GM08714 (cell line): ENCODE data around the gene PIAS1.

Experiments used
- H3K4me3 ChIP-seq: fragments of 200-500 bp; sonication (Bioruptor generic); 2 replicates; pipeline ENCODE4 v1.5.1; 2014; ENCODE audit warnings: mild to moderate bottlenecking, low read length, inconsistent platforms
- ZNF274 ChIP-seq: IDR thresholded peaks from 2 replicates; pipeline ENCODE4 v1.6.1; 2012; ENCODE audit warnings: mild to moderate bottlenecking, low read depth, low read length

Gene PIAS1

GRCh38 chr15:68073576-68074288 is 19.6 kb downstream of the PIAS1 start:
- no peak overlapping the region for H3K4me3 ChIP-seq
- no peak for TF ChIP-seq ZNF274

GRCh38 chr15:68075764-68076385 is 21.8 kb downstream of the PIAS1 start:
- TF ChIP-seq ZNF274 = no peak
- no peak overlapping the region for H3K4me3 ChIP-seq

- no peak overlapping the region for H3K4me3 ChIP-seq
- no peak for TF ChIP-seq ZNF274
Observed at GRCh38 chr15:68078365-68078764, 24.2 kb downstream of the PIAS1 start.

DNA sequence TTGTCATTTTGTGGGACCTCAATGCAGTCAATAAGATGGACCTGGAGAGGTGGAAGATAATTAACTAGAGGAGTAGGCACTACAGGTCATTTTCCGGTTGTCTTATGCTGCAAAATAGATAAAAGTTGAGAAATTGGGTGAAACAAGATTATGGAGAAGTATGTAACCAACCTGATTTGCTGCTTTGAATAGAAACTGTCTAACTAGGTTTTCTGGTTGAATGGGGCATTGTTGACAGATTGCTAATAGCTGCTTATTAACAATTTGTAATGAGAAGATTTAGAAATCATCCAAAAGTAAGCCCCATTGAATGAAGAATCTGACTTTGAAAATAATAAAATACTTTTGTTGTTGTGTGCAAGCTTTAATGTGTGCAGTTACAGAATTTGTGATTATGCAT is 26.2 kb downstream of the PIAS1 start:
- H3K4me3 ChIP-seq = no peak overlapping the region
- TF ChIP-seq ZNF274 = no peak

- TF ChIP-seq ZNF274 = no peak
Observed at GRCh38 chr15:68080783-68081182, 26.7 kb downstream of the PIAS1 start.

DNA sequence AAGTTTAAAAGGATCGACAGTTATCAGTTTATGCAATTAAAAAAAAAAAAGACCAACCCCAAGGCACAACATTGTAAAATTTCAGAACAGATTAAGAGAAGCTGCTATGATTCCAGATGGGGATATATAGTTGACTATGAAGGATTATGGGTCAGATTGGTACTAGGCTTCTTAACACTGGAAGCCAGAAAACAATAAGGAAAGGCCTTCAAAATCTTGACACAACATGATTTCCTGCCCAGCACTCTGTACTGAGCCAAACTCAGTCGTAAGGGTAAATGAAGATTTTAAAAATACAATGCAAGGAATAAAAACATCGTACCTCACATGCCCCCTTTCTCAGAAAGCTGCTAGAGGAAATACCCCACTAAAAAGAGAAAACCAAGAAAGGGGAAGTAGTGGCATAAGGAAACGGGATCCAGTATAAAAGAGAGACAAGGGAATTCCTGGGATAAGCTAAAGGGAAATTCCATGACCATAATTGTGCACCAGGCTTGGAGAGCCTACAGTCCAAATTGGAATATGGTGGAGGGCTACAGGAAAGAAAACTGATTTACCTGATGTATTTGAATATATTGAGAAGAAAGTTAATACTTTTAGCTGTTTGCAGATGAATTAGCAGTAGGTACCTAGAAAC is 27.9 kb downstream of the PIAS1 start:
- H3K4me3 ChIP-seq = no peak overlapping the region
- no peak for TF ChIP-seq ZNF274

More at GRCh38 chr15:68080783-68081182, 26.7 kb downstream of the PIAS1 start:
- no peak overlapping the region for H3K4me3 ChIP-seq

DNA sequence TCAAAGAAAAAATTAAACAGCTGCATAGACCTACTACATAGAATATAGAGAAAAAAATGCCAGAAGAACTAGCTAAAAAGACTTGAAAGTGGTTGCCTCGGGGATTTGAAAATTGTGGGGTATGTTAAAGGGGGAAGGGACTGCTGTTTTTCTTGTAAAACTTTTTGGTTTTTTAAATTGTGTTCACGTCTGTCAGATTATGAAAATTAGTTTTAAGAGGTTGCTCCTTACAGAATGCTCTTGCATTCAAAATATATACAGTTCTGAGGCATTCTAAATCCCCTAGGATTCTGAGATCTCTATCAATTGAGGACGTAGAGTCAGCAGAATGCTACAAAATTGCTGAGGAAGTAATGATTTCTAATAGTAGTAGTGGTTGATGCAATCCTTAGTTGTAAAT is 28.6 kb downstream of the PIAS1 start:
- H3K4me3 ChIP-seq = no peak overlapping the region
- TF ChIP-seq ZNF274 = no peak

DNA sequence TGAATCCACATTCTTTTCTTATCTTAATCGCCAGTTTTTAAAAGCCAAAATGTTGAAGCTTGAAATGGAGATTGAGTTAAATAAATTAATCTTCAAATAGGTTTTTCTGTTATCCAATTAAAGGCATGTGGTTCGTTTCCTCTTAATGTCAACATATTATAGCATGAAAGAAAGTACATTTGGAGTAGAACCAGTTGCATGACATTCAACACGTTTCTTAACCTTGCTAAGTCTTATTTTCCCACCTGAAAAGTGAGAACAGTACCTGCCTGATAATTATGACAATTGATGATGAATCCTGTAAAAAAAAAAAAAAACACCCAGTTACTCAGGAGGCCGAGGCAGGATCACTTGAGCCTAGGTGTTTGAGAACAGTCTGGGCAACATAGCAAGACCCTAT is 29.3 kb downstream of the PIAS1 start:
- no peak overlapping the region for H3K4me3 ChIP-seq
- no peak for TF ChIP-seq ZNF274

DNA sequence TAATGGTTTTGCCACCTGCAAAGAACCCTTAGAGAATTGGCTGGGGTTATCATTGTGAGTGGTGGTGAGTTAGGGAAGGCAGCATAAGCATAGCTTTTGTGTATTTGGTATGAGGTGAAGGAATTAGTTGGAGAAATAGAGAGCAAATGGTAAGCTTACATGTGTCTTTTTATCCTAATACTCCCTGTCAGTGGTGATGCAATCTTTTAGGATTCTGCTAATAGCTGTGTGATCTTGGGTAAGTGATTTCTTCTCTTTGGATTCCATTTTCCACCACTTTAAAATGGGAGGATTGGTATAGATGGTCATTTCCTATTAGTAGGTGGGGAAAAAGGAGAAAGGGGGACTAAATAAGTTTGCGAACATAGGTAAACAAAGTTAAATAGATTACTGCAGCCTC is 30.9 kb downstream of the PIAS1 start:
- no peak for TF ChIP-seq ZNF274
- H3K4me3 ChIP-seq = no peak overlapping the region

- H3K4me3 ChIP-seq = no peak overlapping the region
- no peak for TF ChIP-seq ZNF274
Observed at GRCh38 chr15:68091743-68092142, 37.6 kb downstream of the PIAS1 start.

DNA sequence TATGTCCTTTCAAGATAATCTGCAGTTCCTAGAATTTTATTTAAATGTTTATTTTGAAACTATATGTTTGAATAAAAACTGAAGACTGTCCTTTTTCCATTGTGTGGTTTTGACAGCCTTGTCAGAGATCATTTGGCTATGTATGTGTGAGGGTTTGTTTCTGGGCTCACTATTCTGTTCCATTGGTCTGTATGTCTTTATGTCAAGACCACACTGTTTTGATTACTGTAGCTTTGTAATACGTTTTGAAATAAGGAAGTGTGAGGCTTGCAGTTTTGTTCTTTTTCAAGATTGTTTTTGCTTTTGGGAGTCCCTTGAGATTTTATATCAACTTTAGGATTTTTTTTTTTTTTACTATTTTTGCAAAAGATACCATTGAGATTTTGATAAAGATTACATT is 42.0 kb downstream of the PIAS1 start:
- H3K4me3 ChIP-seq = no peak overlapping the region
- TF ChIP-seq ZNF274 = no peak

DNA sequence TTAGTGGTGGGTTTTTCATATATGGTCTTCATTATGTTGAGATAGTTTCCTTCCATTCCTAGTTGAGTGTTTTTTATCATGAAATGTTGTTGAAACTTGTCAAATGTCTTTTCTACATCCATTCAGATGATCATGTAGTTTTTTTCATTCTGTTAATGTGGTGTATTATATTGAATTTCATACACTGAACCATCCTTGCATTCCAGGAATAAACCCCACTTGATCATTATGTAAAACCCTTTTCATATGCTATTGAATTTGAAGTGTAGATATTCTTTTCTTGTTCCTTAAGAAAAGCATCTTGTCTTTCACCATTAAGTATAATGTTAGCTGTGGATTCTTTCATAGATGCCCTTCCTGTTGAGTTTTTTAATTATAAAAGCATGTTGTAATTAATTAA is 42.9 kb downstream of the PIAS1 start:
- no peak overlapping the region for H3K4me3 ChIP-seq
- no peak for TF ChIP-seq ZNF274

DNA sequence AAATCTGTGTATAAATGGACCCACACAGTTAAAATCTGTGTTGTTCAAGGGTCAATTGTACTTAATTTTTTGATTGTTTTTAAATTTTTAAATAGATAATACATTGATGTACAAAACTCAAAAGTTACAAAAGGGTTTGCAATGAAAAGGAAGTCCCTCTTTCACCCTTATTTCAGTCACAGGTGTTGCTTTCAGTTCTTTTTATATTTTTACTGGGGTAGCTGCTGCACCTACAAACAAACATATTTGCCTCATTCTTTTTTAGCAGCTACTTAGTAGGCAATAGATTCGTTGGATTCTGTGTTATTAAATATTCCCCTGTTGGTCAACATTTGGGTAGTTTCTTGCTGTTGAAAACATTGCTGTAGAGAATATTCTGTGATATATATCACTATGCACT is 44.4 kb downstream of the PIAS1 start:
- no peak for TF ChIP-seq ZNF274
- no peak overlapping the region for H3K4me3 ChIP-seq

DNA sequence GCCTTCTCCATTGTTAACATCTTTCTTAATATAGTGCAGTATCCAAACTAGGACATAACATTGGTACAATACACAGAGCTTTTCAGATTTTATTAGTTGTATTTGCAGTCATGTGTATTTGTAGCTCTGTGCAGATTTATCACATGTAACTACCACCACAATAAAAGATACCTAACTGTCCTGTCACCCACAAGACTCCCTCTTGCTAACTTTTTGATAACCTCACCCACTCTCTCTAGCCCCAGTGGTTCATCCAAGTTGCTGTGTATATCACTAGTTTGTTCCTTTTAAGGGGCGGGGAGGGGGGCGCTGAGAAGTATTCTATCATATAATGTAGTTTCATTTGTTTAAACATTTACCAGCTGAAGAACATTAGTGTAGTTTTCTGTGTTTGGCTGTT is 46.1 kb downstream of the PIAS1 start:
- TF ChIP-seq ZNF274 = no peak
- H3K4me3 ChIP-seq = no peak overlapping the region

GRCh38 chr15:68103603-68104002 is 49.5 kb downstream of the PIAS1 start:
- no peak overlapping the region for H3K4me3 ChIP-seq
- TF ChIP-seq ZNF274 = no peak
